GM18508 (cell line): ENCODE data around the gene LRRC7.

Experiments
- ATAC-seq: cut with Tn5 transposase; IDR thresholded peaks from one replicate; pipeline ENCODE4 v1.9.1; 2021; ENCODE audit warnings: moderate number of reproducible peaks; ENCODE audit not compliant: insufficient read depth, unreplicated experiment

The LRRC7 gene

DNA sequence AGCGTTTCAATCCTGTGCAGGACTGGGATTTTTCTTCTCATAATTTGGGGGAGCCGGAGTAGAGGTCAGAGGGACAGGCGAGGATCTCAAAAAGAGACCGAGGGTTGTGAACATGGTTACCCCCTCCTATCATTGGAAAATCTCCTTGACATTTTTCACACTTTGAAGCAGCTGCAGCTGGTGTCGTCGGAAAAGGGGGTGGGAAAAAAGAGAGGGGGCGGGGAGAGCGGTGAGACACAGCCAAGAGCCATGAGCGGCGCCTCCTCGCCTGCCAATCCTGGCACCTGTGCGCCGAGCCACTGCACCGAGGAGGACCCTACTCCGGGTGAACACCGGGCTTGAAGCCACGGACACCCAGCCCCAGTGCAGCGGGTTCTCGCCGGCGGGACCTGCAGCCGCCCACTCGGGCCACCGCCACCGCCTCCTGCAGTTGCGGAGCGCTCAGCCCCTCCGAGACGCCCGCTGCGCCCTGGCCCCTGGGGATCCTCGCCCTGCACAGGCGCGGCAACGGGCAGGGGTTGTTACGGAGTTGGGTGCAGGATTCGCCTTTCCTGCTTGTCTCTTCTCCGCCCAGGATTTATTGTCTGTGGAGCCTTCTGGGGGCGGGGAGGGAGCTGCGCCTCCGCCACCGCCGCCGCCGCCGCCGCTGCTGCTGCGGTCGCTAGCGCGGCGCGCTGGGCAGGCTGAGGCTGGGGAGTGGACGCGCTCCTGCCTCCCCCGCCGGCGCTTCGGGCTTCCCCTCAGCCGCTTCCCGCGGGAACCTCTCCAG lies at the start of gene LRRC7:
Gene LRRC7, plus strand, starts transcription at position 271 of the 769 bp plus-strand sequence. CDS start 718 bp downstream, outside the sequence.
- ATAC-seq = no peak

GRCh38 chr1:69519006-69519405 lies 48.7 kb upstream of the LRRC7 start:
- ATAC-seq = no peak

- ATAC-seq = no peak
Measured at GRCh38 chr1:69520326-69520725, 47.4 kb upstream of the LRRC7 start.

DNA sequence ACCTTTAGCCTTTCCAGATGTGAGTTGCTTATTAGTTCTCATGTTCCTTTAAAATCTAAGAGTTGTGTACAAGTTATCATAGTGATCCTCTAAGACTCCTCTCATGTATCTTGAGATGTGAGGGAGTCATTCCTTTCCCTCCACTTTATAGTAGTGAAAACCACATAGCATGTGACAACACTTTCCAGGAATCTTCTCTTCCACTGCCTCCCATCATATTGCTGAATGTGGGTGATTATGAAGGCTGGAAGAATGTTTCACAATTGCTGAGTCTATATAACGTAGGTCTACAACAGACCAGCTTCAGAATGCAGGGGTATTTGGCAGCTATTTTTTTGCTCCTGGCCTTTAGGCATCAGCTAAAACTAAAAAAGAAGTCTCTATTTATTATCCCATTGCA lies 44.7 kb upstream of the LRRC7 start:
- ATAC-seq = no peak

DNA sequence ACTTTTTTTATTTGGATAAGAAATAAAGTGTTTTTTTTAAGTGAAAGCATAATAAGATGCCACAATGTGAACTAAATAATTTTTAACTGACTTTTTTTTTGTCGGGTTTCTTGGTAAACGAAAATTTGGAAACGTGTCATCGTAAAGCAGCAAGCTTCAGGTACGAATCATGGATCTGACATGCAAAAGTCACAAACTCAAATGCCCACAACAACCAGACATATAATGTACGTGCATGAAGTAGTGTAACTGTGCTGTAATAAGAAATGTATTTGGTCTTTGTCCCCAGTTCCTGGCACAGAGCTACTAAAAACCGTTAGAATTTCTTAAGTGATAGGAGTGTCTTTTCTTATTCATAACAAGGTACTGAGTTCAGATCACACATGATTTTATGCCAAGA lies 44.3 kb upstream of the LRRC7 start:
- ATAC-seq = no peak

- ATAC-seq = no peak
Measured at GRCh38 chr1:69524015-69524414, 43.7 kb upstream of the LRRC7 start.

- ATAC-seq = no peak
Measured at GRCh38 chr1:69527273-69527672, 40.4 kb upstream of the LRRC7 start.

GRCh38 chr1:69528376-69528775 lies 39.3 kb upstream of the LRRC7 start:
- ATAC-seq = no peak

- no peak for ATAC-seq
Measured at GRCh38 chr1:69533343-69533742, 34.4 kb upstream of the LRRC7 start.

DNA sequence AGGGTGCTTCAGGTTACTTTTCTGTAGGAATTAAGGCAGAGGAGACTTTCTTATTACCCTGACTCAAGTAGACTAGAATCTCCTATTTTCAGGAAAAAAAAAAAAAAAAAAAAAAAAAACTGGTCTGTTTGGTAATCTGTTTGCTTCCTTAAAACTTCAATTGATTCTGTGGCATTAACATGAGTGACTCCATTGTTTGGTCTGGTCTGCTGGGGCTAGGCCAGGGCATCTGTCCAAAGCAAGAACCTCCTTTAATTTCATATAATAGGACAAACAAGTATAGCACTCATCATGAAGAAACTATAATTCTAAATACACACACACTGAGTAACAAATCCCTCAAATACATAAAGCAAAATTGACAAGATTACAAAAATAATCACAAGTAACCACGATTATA lies 32.9 kb upstream of the LRRC7 start:
- no peak for ATAC-seq

GRCh38 chr1:69535490-69535889 lies 32.2 kb upstream of the LRRC7 start:
- no peak for ATAC-seq

DNA sequence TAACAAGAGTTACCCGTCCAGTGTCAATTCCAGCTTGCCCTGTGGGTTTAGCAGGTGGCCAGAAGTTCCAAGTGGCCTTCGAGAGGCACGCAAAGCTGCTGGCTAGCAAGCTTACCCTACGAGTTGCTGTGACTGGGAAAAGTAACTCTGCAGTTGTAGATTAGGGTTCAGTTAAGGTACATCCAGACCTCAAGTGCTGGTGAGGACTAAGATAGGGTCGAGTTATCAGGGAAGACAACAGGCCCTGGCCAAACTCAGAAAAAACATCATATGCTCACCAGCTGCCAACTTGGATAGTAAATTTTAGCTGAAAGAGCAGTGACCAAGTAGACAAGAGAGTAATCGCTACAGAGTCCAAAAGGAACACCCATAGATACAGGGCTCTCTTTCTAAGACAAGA lies 27.7 kb upstream of the LRRC7 start:
- ATAC-seq = no peak

- no peak for ATAC-seq
Measured at GRCh38 chr1:69551476-69552324, 16.0 kb upstream of the LRRC7 start.

- no peak for ATAC-seq
Measured at GRCh38 chr1:69553726-69554125, 14.0 kb upstream of the LRRC7 start.

DNA sequence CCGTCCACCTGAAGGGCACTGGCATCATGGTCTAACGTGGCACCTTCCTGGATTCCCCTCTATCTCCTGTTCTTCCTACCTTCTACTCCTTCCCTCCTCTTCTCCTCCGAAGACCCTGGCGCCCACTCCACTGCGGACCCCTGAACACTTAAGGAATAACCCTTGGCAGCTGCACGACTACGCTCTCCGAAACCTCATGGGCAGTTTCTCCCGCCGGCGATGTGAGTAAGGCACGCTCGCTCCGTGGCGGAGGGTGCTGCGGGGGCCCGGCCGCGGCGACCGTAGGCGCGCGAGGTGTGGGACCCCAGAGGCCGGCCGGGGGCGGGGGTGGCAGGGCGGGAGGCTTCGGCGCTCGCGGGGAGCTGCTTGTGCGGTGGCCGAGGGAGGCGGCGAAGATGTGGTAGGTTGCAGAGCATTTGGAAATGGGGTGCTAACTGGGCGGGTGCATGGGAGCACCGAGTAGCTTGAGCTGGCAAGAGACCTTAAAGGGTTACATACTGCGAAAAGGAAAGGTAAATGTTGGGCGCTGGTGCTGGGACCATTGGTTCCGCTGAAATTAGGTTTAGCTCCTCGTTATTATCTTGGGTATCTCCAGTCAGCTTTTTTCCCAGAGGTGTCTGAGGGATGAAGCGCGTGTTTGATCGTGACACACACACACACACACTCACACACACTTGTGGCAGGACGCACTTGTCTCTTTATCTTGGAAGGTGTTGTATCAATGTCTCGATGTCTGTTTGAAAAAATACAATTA lies 876 bp downstream of the LRRC7 start:
- no peak for ATAC-seq

DNA sequence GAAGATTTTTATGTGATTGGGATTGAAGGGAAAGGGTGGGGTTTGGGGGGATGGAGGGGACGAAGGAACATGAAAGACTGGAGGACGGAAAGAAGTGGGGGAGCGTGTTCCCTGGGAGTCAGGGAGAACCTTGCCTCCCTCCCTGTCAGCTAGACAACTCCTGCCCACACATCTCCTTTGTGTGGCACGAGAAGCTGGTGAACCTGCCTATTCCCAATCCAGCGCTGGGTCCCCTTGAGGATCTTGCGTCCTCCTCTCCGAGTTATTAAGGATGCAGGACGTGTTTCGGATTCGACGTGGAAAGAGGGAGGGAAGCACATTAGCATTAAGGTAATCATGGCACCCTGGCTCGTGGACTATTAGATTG lies 1.4 kb downstream of the LRRC7 start:
- no peak for ATAC-seq

GRCh38 chr1:69569576-69570328 lies 2.0 kb downstream of the LRRC7 start:
- no peak for ATAC-seq

GRCh38 chr1:69570356-69570755 lies 2.6 kb downstream of the LRRC7 start:
- ATAC-seq = no peak

GRCh38 chr1:69572921-69573320 lies 5.2 kb downstream of the LRRC7 start:
- ATAC-seq = no peak

GRCh38 chr1:69573911-69574310 lies 6.2 kb downstream of the LRRC7 start:
- ATAC-seq = no peak
